ENCODE results near the gene UPF1. TPM values are rescaled to one million over a fixed set of nuclear protein-coding genes. Genes with fewer than 3 reads are reported as not detected.

UPF1 gene
- total RNA-seq, 2 donors from 2014 or later, result 38.9 to 59.0 TPM

- WGBS, 2 donors, result 29 to 52% methylated on average over 5 to 9 of the region's 18 CpGs
These were observed 66.4 kb downstream of the UPF1 start for GRCh38 chr19:18898081-18898606.

GRCh38 chr19:18898607-18899408, 67.0 kb downstream of the UPF1 start:
- no peaks in the 10 kb centered on the region for H3K9me3 ChIP-seq
- TF ChIP-seq POLR2A (IDR thresholded peaks at IDR 0.05) (no peak), CTCF (IDR thresholded peaks at IDR 0.05) (no peak)
- H3K27ac ChIP-seq, result no peak overlapping the region
- DNase-seq, result no peak
- H3K36me3 ChIP-seq (replicated peaks in 1 of 2; ENCODE audit: insufficient read depth in 1 of 2, low read depth in 2 of 2), result peaks cover 3 to 12% of the 10 kb centered on the region in 2 donors
- 72 to 73% methylated on average over 5 to 18 of the region's 18 CpGs for WGBS, 2 donors
- H3K27me3 ChIP-seq, result peaks cover 0 to 6% of the 10 kb centered on the region in 2 donors
- no peak overlapping the region for H3K4me3 ChIP-seq
- intact Hi-C loops (cut with DNase I), result no loop called here
- peaks cover 15% of the 10 kb centered on the region for H3K4me1 ChIP-seq
- no peak for ATAC-seq

More at GRCh38 chr19:18898081-18898606, 66.4 kb downstream of the UPF1 start:
- Histone ChIP-seq H3K27ac (no peak overlapping the region), H3K36me3 (replicated peaks in 1 of 2; ENCODE audit: insufficient read depth in 1 of 2, low read depth in 2 of 2) (peaks cover 3 to 7% of the 10 kb centered on the region in 2 donors), H3K9me3 (no peaks in the 10 kb centered on the region), H3K27me3 (peaks cover 0 to 6% of the 10 kb centered on the region in 2 donors), H3K4me1 (peaks cover 15% of the 10 kb centered on the region), H3K4me3 (no peak overlapping the region)
- DNase-seq (no peak), ATAC-seq (no peak)
- no peak for TF ChIP-seq POLR2A (IDR thresholded peaks at IDR 0.05)
- TF ChIP-seq CTCF (IDR thresholded peaks at IDR 0.05), result no peak
- intact Hi-C loops (cut with DNase I), result no loop called here

- Histone ChIP-seq H3K36me3 (replicated peaks in 1 of 2; ENCODE audit: insufficient read depth in 1 of 2, low read depth in 2 of 2) (peaks cover 3 to 14% of the 10 kb centered on the region in 2 donors), H3K27ac (no peak overlapping the region), H3K4me3 (no peak overlapping the region), H3K4me1 (peaks cover 14% of the 10 kb centered on the region), H3K27me3 (no peaks in the 10 kb centered on the region), H3K9me3 (no peaks in the 10 kb centered on the region)
- ATAC-seq, result no peak
- 85 to 93% methylated on average over 3 to 20 of the region's 20 CpGs for WGBS, 2 donors
- TF ChIP-seq CTCF (IDR thresholded peaks at IDR 0.05), result no peak
- TF ChIP-seq POLR2A (IDR thresholded peaks at IDR 0.05), result no peak
- intact Hi-C loops (cut with DNase I), result no loop called here
- DNase-seq, result no peak
These were observed 68.1 kb downstream of the UPF1 start for GRCh38 chr19:18899624-18900560.

- TF ChIP-seq CTCF (IDR thresholded peaks at IDR 0.05) (no peak), POLR2A (IDR thresholded peaks at IDR 0.05) (no peak)
- DNase-seq, result no peak
- H3K4me3 ChIP-seq, result no peak overlapping the region
- H3K36me3 ChIP-seq (replicated peaks in 1 of 2; ENCODE audit: insufficient read depth in 1 of 2, low read depth in 2 of 2), result peaks cover 3 to 18% of the 10 kb centered on the region in 2 donors
- H3K27ac ChIP-seq, result no peak overlapping the region
- intact Hi-C loops (cut with DNase I), result no loop called here
- 90 to 97% methylated on average over 5 to 16 of the region's 17 CpGs for WGBS, 2 donors
- H3K9me3 ChIP-seq, result no peaks in the 10 kb centered on the region
- H3K27me3 ChIP-seq, result no peaks in the 10 kb centered on the region
- H3K4me1 ChIP-seq, result peaks cover 5% of the 10 kb centered on the region
- no peak for ATAC-seq
These were observed 69.1 kb downstream of the UPF1 start for GRCh38 chr19:18900700-18901481.
